ES-I3 (cell line): ENCODE data around the gene CROCC.
"Not testable (repeated sequence)": the region's sequence is repeated elsewhere in the genome, so short reads cannot be mapped to it uniquely, and the experiment has no call there.

Experiments used
- H3K36me3 ChIP-seq: 2 replicates; pipeline ENCODE4 v1.6.1; 2013; ENCODE audit warnings: mild to moderate bottlenecking, low read length, control low read depth, moderate library complexity; ENCODE audit not compliant: insufficient read depth
- H3K4me1 ChIP-seq: 2 replicates; pipeline ENCODE4 v1.6.1; 2013; ENCODE audit warnings: mild to moderate bottlenecking, control low read depth, low read length; ENCODE audit not compliant: insufficient read depth
- H3K9ac ChIP-seq: 2 replicates; pipeline ENCODE4 v1.6.1; 2013; ENCODE audit warnings: low read depth, mild to moderate bottlenecking, low read length, moderate library complexity
- H3K9me3 ChIP-seq: 2 replicates; pipeline ENCODE4 v1.6.1; 2013; ENCODE audit warnings: mild to moderate bottlenecking, low read length, moderate library complexity; ENCODE audit not compliant: control insufficient read depth, insufficient read depth

The CROCC gene

GRCh38 chr1:16921391-16922185 is at the start of gene CROCC:
Gene CROCC (plus strand): TSS chr1:16921931. CDS start chr1:16922019, 88 bp downstream.
- Histone ChIP-seq H3K36me3 (no peaks in the 10 kb centered on the region), H3K4me1 (peaks cover 9% of the 10 kb centered on the region), H3K9me3 (no peaks in the 10 kb centered on the region), H3K9ac (peak within 1 kb of the TSS; percentile 44)

GRCh38 chr1:16872152-16873075 is 49.3 kb upstream of the CROCC start:
- H3K36me3 ChIP-seq, H3K9me3 ChIP-seq, H3K4me1 ChIP-seq: not testable (repeated sequence)
- H3K9ac ChIP-seq: peak overlapping the region; percentile 62; the same call in 1 of the 2 replicates

GRCh38 chr1:16873076-16873879 is 48.5 kb upstream of the CROCC start:
- H3K36me3 ChIP-seq, H3K4me1 ChIP-seq, H3K9me3 ChIP-seq: not testable (repeated sequence)
- peak overlapping the region; percentile 62 for H3K9ac ChIP-seq

GRCh38 chr1:16874968-16875765 is 46.6 kb upstream of the CROCC start:
- not testable (repeated sequence) for H3K9me3 ChIP-seq, H3K36me3 ChIP-seq, H3K4me1 ChIP-seq
- peak overlapping the region; percentile 37; the same call in 1 of the 2 replicates for H3K9ac ChIP-seq

- H3K9ac ChIP-seq, H3K36me3 ChIP-seq, H3K9me3 ChIP-seq, H3K4me1 ChIP-seq: not testable (repeated sequence)
Measured at GRCh38 chr1:16881742-16882141, 40.0 kb upstream of the CROCC start.

- Histone ChIP-seq H3K9me3 (no peaks in the 10 kb centered on the region), H3K4me1 (no peaks in the 10 kb centered on the region), H3K36me3 (no peaks in the 10 kb centered on the region), H3K9ac (no peak overlapping the region)
Measured at GRCh38 chr1:16882986-16883385, 38.7 kb upstream of the CROCC start.

- not testable (repeated sequence) for H3K9me3 ChIP-seq, H3K9ac ChIP-seq, H3K4me1 ChIP-seq, H3K36me3 ChIP-seq
Measured at GRCh38 chr1:16884487-16884886, 37.2 kb upstream of the CROCC start.

GRCh38 chr1:16886860-16887605 is 34.7 kb upstream of the CROCC start:
- Histone ChIP-seq H3K4me1 (no peaks in the 10 kb centered on the region), H3K9me3 (no peaks in the 10 kb centered on the region), H3K9ac (no peak overlapping the region), H3K36me3 (no peaks in the 10 kb centered on the region)

GRCh38 chr1:16888860-16889816 is 32.6 kb upstream of the CROCC start:
- Histone ChIP-seq H3K9ac (peak overlapping the region; percentile 80), H3K36me3 (no peaks in the 10 kb centered on the region), H3K4me1 (no peaks in the 10 kb centered on the region), H3K9me3 (no peaks in the 10 kb centered on the region)

GRCh38 chr1:16890539-16891021 is 31.2 kb upstream of the CROCC start:
- H3K9ac ChIP-seq, H3K36me3 ChIP-seq, H3K4me1 ChIP-seq, H3K9me3 ChIP-seq: not testable (repeated sequence)

- not testable (repeated sequence) for H3K9ac ChIP-seq
Measured at GRCh38 chr1:16891057-16891456, 30.7 kb upstream of the CROCC start.

GRCh38 chr1:16892978-16893525 is 28.7 kb upstream of the CROCC start:
- H3K9ac ChIP-seq, H3K36me3 ChIP-seq, H3K9me3 ChIP-seq, H3K4me1 ChIP-seq: not testable (repeated sequence)

More at GRCh38 chr1:16891057-16891456, 30.7 kb upstream of the CROCC start:
- not testable (repeated sequence) for H3K4me1 ChIP-seq, H3K9me3 ChIP-seq, H3K36me3 ChIP-seq
